GM19025 (cell line): ENCODE measurements around the gene FCER2.

Experiments
- ATAC-seq: cut with Tn5 transposase; IDR thresholded peaks from one replicate; pipeline ENCODE4 v1.9.1; 2021; ENCODE audit warnings: mild to moderate bottlenecking, low read depth, moderate library complexity; ENCODE audit not compliant: unreplicated experiment

The FCER2 gene

GRCh38 chr19:7679771-7680605 is 21.9 kb downstream of the FCER2 start:
- no peak for ATAC-seq

- no peak for ATAC-seq
Measured at GRCh38 chr19:7678971-7679751, 22.8 kb downstream of the FCER2 start.

- no peak for ATAC-seq
Measured at GRCh38 chr19:7677669-7678311, 24.1 kb downstream of the FCER2 start.

GRCh38 chr19:7676854-7677253 is 25.1 kb downstream of the FCER2 start, which contains the start of gene MCEMP1:
Gene MCEMP1, plus strand, starts transcription at chr19:7677090. Its CDS starts 31 bp downstream, at chr19:7677121.
- no peak for ATAC-seq

GRCh38 chr19:7676376-7676775 is 25.6 kb downstream of the FCER2 start:
- no peak for ATAC-seq

- no peak for ATAC-seq
Measured at GRCh38 chr19:7674010-7675005, 27.6 kb downstream of the FCER2 start.

- no peak for ATAC-seq
Measured at GRCh38 chr19:7672522-7672921, 29.4 kb downstream of the FCER2 start.

- no peak for ATAC-seq
Measured at GRCh38 chr19:7670790-7671189, 31.1 kb downstream of the FCER2 start.

- no peak for ATAC-seq
Measured at GRCh38 chr19:7670150-7670783, 31.7 kb downstream of the FCER2 start.

- no peak for ATAC-seq
Measured at GRCh38 chr19:7669641-7670040, 32.3 kb downstream of the FCER2 start.

GRCh38 chr19:7668842-7669241 is 33.1 kb downstream of the FCER2 start, which contains the start of gene RETN:
Gene RETN, plus strand, starts transcription at chr19:7669049. Its CDS starts 278 bp downstream, at chr19:7669327.
- no peak for ATAC-seq

GRCh38 chr19:7665076-7665475 is 36.9 kb downstream of the FCER2 start:
- no peak for ATAC-seq

GRCh38 chr19:7663706-7664105 is 38.2 kb downstream of the FCER2 start:
- ATAC-seq = no peak

GRCh38 chr19:7662657-7663056 is 39.3 kb downstream of the FCER2 start:
- ATAC-seq = no peak

- no peak for ATAC-seq
Measured at GRCh38 chr19:7661744-7662538, 40.0 kb downstream of the FCER2 start.

- peak; percentile 64 for ATAC-seq
Measured at GRCh38 chr19:7658219-7658686, 43.7 kb downstream of the FCER2 start.

GRCh38 chr19:7657131-7657751 is 44.7 kb downstream of the FCER2 start:
- ATAC-seq = no peak

GRCh38 chr19:7655581-7655980 is 46.4 kb downstream of the FCER2 start:
- ATAC-seq = no peak
